HG02623 (cell line): Measurements from ENCODE around the gene MGAT5B.

Source experiments
- ATAC-seq: cut with Tn5 transposase; IDR thresholded peaks from one replicate; pipeline ENCODE4 v1.9.1; 2021; ENCODE audit warnings: moderate library complexity; ENCODE audit not compliant: unreplicated experiment

Gene MGAT5B

DNA sequence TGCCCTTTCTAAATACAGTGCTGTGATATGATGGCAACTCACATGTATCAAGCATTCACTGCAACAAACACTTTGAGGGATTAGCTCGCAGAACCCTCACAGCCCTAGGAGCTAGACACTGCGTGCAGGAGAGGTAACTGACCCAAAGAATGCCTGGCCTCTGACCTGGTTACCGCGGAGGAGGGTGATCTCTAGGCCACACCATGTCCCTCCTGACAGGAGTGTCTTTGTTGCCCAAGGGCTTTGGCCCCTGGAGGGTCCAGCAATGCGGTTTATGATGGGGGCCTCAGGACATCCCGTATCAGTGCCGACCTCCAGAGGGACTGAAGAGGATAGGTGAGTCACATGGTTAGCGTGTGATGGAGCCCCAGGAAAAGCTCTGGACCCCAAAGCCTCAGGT is 130.6 kb downstream of the MGAT5B start:
- ATAC-seq: no peak
